GM19395 (cell line): ENCODE measurements around the gene RPN2.

Source experiments
- ATAC-seq: cut with Tn5 transposase; IDR thresholded peaks from one replicate; pipeline ENCODE4 v1.9.1; 2021; ENCODE audit warnings: mild to moderate bottlenecking, moderate library complexity; ENCODE audit not compliant: unreplicated experiment

The RPN2 gene

DNA sequence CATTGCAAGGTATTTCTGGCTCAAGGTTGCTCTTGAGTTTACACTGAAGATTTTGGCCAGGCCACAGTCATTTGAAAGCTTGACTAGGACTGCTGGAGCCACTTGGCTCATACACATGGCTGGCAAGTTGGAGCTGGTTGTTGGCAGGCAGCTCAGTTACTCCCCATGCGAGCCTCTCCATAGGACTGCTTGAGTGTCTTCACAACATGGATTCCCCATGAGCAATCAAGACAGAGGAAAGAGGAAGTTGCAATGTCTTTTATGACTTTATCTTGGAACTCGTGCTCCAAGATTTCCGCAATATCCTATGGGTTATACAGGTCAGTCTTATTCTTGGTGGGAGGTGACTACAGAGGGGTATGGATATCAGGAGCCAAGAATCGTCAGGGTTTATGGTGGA is 109.0 kb downstream of the RPN2 start:
- no peak for ATAC-seq

DNA sequence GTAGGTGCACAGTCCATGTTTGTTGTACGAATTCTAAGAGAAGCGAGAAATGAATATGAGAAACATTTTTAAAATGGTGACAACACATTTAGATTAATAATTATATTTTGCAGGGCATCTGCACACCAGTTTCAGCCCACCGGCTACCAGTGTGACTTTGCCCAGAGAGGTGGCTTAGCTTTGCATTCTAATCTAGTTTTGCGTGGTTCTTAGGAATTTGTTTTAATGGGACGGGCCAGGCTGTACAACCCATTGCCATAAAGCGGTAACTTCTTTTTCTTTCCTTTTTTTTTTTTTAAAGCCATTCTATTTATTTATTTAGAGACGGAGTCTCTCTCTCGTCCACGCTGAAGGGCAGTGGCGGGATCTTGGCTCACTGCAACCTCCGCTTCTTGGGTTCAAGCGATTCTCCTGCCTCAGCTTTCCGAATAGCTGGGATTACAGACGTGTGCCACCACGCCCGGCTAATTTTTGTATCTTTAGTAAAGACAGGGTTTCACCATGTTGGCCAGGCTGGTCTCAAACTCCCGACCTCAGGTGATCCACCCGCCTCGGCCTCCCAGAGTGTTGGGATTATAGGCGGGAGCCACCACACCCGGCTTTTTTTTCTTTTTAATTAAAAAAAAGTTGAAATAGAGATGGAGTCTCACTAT is 111.2 kb downstream of the RPN2 start:
- no peak for ATAC-seq
